Heart left ventricle (tissue), 13 donors: ENCODE measurements around the gene NXNL2.

Experiments used
- CTCF ChIP-seq, 12 donors: fragments of 200-600 bp; sonication (generic) in 4 of 12; IDR thresholded peaks; one replicate each; pipeline versions ENCODE4 v1.5.0 to v1.8.0; 2018 to 2022; ENCODE audit warnings: antibody characterized with exemption in 12 of 12, mild to moderate bottlenecking in 5 of 12
- POLR2A ChIP-seq, 2 donors: fragments of 450-650 bp; IDR thresholded peaks; one replicate each; pipeline ENCODE4 v1.6.1; 2017; ENCODE audit warnings: antibody characterized with exemption in 2 of 2, mild to moderate bottlenecking in 2 of 2, moderate library complexity in 2 of 2
- donor health status: ischemic (EF 13 %, LVEDD 7.1; RV severe dilation, severe dysfunction).
- donor health status: DM: no; HTN: yes; CAD: no.
- donor health status: DM: no; HTN: no; CAD: no.
- donor health status: ischemic (EF 25% LVEDD 6.9; RV normal size, moderate dysfunction).
- donor health status: ischemic (EF 25% LVEDD 5.7; RV mildly dilated, moderate dysfunction).
- donor health status: ischemic (EF 35%, LVEDD 5.7; RV mildly dilated, moderate dysfunction).
- donor health status: nonischemic (EF 11% LVEDD 7.7; RV severe dilation, severe dysfunction).
- donor health status: DM: yes; HTN: yes; CAD: no.
- donor health status: PGD.
- donor health status: ischemic (EF 29% LVEDD 5.4; RV normal size, mild dysfunction).
- donor health status: nonischemic (EF 23%, LVEDD 6.1; RV moderate dilation, normal function).

GRCh38 chr9:88559661-88560060 is 24.7 kb downstream of the NXNL2 start:
- TF ChIP-seq POLR2A (IDR thresholded peaks at IDR 0.05) (no peak), CTCF (IDR thresholded peaks at IDR 0.05) (peak in 1 of 12 donors; percentile 4)
